ENCODE data around the gene ATG2A. TPM values are rescaled to one million over a fixed set of nuclear protein-coding genes. Genes with fewer than 3 reads are reported as not detected.

ATG2A gene
- total RNA-seq, 1 donor from 2014 or later: 28.7 TPM

DNA sequence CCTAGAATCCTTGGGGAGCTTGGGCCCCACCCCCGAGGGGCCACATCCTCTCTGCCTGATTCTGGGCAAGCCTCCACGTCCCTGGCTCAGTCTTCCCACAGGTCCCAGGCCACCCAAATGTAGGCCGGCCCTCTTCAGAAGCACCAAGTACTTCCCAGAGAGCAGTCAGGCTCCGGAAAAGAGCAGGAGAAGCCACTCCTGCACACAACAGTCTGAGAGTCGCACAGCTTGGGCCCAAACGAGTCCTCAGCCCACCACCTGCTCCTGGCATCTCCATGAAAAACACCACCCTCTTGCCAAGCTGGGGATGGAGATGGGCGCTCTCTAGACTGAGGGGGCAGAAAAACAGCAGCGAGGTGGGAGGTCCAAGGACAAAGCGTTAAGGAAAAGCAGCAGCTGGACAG is 54.0 kb downstream of the ATG2A start:
- DNase-seq (ENCODE audit: extremely low spot score, unreplicated experiment): no peak
- H3K4me3 Mint-ChIP-seq (ENCODE audit: unreplicated experiment): no peak overlapping the region

DNA sequence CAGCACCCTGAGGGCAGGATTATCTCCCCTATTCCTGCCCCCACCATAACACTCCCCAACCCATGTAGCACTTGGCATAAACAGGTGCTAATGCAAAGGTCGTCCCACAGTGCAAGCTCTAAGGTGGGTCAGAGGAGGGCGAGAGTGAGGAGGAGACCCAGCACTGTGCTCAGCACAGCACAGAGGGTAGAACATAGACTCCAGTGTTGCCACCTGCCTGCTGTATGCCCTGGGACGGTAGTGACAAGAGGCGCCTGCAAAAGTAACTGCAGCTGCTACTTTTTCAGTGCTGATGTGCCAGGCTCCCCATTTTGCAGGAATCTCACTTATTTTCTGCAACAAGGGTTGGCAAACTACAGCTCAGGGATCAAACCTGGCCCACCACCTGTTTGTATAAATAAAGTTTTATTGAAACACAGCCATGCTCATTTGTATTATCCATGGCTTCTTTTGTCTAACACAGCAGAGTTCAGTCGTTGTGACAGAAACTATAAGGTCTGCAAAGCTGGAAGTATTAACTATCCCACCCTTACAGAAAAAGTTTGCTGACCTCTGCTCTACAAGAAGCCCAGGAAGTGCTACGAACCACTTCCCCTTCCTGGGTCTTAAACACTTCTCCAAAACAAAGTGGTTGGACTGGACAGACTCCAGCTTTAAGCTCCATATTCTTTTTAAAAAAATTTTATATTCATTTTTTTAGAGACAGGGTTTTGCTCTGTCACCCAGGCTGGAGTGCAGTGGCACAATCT is 55.6 kb downstream of the ATG2A start:
- Mint-ChIP-seq H3K4me1 (ENCODE audit: unreplicated experiment) (peaks cover 46% of the 10 kb centered on the region), H3K27ac (ENCODE audit: unreplicated experiment) (no peak overlapping the region), H3K9me3 (ENCODE audit: unreplicated experiment) (no peaks in the 10 kb centered on the region)

More for the DNA sequence above, 54.0 kb downstream of the ATG2A start:
- Mint-ChIP-seq H3K27me3 (ENCODE audit: unreplicated experiment) (no peaks in the 10 kb centered on the region), H3K27ac (ENCODE audit: unreplicated experiment) (peak overlapping the region; percentile 88), H3K4me1 (ENCODE audit: unreplicated experiment) (peaks cover 45% of the 10 kb centered on the region), H3K36me3 (ENCODE audit: unreplicated experiment) (peaks cover 3% of the 10 kb centered on the region), H3K9me3 (ENCODE audit: unreplicated experiment) (no peaks in the 10 kb centered on the region)
- TF ChIP-seq, protein P1, sequence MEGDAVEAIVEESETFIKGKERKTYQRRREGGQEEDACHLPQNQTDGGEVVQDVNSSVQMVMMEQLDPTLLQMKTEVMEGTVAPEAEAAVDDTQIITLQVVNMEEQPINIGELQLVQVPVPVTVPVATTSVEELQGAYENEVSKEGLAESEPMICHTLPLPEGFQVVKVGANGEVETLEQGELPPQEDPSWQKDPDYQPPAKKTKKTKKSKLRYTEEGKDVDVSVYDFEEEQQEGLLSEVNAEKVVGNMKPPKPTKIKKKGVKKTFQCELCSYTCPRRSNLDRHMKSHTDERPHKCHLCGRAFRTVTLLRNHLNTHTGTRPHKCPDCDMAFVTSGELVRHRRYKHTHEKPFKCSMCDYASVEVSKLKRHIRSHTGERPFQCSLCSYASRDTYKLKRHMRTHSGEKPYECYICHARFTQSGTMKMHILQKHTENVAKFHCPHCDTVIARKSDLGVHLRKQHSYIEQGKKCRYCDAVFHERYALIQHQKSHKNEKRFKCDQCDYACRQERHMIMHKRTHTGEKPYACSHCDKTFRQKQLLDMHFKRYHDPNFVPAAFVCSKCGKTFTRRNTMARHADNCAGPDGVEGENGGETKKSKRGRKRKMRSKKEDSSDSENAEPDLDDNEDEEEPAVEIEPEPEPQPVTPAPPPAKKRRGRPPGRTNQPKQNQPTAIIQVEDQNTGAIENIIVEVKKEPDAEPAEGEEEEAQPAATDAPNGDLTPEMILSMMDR (IDR thresholded peaks at IDR 0.05): no peak

DNA sequence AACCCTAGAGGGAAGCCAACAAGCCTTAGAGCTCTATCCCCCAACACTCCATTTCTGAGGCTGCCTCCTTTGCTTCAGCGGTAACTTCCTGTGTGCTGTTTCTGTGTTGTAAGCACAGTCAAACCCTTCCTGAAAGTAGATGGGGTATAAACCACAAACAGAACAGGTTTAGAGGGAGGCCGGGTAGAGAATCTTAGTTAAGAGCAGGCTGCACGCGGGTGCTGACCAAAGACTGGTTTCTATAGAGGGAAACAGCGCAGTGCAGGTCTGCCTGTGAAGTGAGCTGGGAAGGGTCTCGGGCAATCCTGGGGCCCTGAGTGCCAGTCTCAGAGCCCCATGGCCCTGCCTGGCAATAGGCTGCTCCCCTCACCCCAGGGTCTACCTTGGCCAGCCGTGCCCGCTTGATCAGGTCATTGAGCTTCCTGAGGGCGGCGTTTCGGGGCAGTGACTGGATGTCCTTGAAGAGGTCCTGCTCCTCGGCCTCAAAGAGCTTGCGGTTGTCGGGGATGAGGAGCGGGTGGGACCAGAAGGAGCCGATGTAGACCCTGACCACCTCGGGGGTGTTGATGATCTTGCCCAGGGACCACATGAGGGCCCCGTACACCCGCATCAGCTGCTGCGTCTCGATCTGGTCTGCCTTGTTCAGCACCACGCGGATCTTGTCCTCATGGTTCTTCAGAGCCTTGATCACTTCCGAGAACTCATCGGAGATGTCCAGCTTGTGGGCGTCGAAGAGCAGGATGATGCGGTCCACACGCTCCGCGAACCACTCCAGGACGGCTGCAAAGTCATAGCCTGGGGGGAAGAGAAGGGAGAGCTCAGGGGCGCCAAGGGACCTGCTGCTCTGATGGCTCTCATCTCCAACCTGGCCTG is 57.2 kb downstream of the ATG2A start:
- no peaks in the 10 kb centered on the region for H3K9me3 Mint-ChIP-seq (ENCODE audit: unreplicated experiment)
- no peaks in the 10 kb centered on the region for H3K27me3 Mint-ChIP-seq (ENCODE audit: unreplicated experiment)
- H3K36me3 Mint-ChIP-seq (ENCODE audit: unreplicated experiment): no peaks in the 10 kb centered on the region
- TF ChIP-seq, protein P1 (IDR thresholded peaks at IDR 0.05): no peak
- peaks cover 48% of the 10 kb centered on the region for H3K4me1 Mint-ChIP-seq (ENCODE audit: unreplicated experiment)
- DNase-seq (ENCODE audit: extremely low spot score, unreplicated experiment): no peak
- no peak overlapping the region for H3K4me3 Mint-ChIP-seq (ENCODE audit: unreplicated experiment)
- H3K27ac Mint-ChIP-seq (ENCODE audit: unreplicated experiment): no peak overlapping the region

More for the DNA sequence above, 55.6 kb downstream of the ATG2A start:
- no peak for DNase-seq (ENCODE audit: extremely low spot score, unreplicated experiment)
- Mint-ChIP-seq H3K27me3 (ENCODE audit: unreplicated experiment) (no peaks in the 10 kb centered on the region), H3K36me3 (ENCODE audit: unreplicated experiment) (no peaks in the 10 kb centered on the region), H3K4me3 (ENCODE audit: unreplicated experiment) (no peak overlapping the region)
- TF ChIP-seq, protein P1 (IDR thresholded peaks at IDR 0.05): no peak

DNA sequence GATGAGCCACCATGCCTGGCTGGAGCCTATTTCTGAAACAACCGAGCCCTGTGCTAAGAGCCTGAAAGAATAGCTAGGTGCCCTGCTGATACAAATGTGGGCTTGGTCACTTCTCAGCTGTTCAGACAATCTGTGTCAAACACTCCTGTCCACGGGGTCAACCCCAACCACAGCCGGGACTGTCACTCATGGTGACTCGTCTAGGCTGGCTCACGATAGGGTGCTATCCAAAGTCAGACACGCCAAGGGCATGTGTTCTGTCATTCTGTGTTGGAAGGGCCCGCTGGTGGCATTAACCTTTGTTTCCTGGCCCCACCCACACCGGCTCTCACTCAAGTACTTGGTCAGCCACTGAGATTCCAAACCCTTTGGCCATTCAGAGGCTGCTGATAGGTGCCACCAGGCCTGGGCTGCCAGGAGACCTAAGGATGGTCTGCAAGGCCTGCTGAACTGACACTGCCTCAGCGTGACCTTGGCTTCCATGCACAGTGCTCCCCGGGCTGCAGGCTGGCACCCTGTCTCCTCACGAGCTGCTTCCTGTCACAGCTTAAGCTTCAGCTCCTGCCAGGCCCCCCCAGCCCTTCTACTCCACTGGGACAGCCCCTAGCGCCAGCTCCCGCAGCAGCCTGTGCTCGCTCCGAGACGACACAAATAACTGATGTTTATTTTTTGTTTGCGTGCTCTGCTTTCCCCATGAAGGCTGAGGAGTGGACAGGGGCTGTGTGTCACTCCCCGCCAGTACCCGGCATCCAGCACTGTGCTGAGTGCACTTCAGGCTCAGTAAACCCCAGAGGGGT is 58.3 kb downstream of the ATG2A start:
- Mint-ChIP-seq H3K4me1 (ENCODE audit: unreplicated experiment) (peaks cover 43% of the 10 kb centered on the region), H3K4me3 (ENCODE audit: unreplicated experiment) (no peak overlapping the region)

More for the DNA sequence above, 58.3 kb downstream of the ATG2A start:
- H3K27ac Mint-ChIP-seq (ENCODE audit: unreplicated experiment): no peak overlapping the region
- H3K9me3 Mint-ChIP-seq (ENCODE audit: unreplicated experiment): no peaks in the 10 kb centered on the region
- no peak for DNase-seq (ENCODE audit: extremely low spot score, unreplicated experiment)
- TF ChIP-seq, protein P1 (IDR thresholded peaks at IDR 0.05): no peak
- no peaks in the 10 kb centered on the region for H3K27me3 Mint-ChIP-seq (ENCODE audit: unreplicated experiment)
- H3K36me3 Mint-ChIP-seq (ENCODE audit: unreplicated experiment): peaks cover 4% of the 10 kb centered on the region
